SK-N-SH treated with all-trans-retinoic acid at 6 μM for 48 hours (cell line): ENCODE results near the gene ZFP2.
"Not testable (repeated sequence)": the region's sequence is repeated elsewhere in the genome, so short reads cannot be mapped to it uniquely, and the experiment has no call there.

Source experiments
- ATAC-seq: fragments of 200-7000 bp; cut with Tn5 transposase; 3 replicates; pipeline ENCODE4 v1.9.1; 2020; ENCODE audit warnings: mild to moderate bottlenecking, moderate library complexity
- ARNTL ChIP-seq: fragments of 450-650 bp; formaldehyde crosslinking; IDR thresholded peaks from 2 replicates; pipeline ENCODE4 v1.5.0; 2020; ENCODE audit warnings: low read depth, mild to moderate bottlenecking, moderate library complexity, borderline replicate concordance
- BACH2 ChIP-seq: fragments of 250-450 bp; sonication (Bioruptor Pico); IDR thresholded peaks from 2 replicates; pipeline ENCODE4 v1.9.0; 2021; ENCODE audit warnings: mild to moderate bottlenecking, borderline replicate concordance
- CREB5 ChIP-seq: fragments of 250-450 bp; sonication (Bioruptor Pico); IDR thresholded peaks from 2 replicates; pipeline ENCODE4 v1.5.1; 2020; ENCODE audit warnings: low read depth, mild to moderate bottlenecking, moderate library complexity
- CSDC2 ChIP-seq: fragments of 250-450 bp; sonication (Bioruptor Pico); IDR thresholded peaks from 2 replicates; pipeline ENCODE4 v1.5.0; 2020; ENCODE audit warnings: mild to moderate bottlenecking, moderate library complexity
- GLIS3 ChIP-seq: fragments of 250-450 bp; sonication (Bioruptor Pico); IDR thresholded peaks from 2 replicates; pipeline ENCODE4 v1.5.0; 2020; ENCODE audit warnings: mild to moderate bottlenecking, moderate library complexity
- PATZ1 ChIP-seq: fragments of 250-450 bp; sonication (Bioruptor Pico); IDR thresholded peaks from 2 replicates; pipeline ENCODE4 v1.8.0; 2020; ENCODE audit warnings: mild to moderate bottlenecking, moderate library complexity, borderline replicate concordance
- TCF4 ChIP-seq: fragments of 250-450 bp; sonication (Bioruptor Pico); IDR thresholded peaks from 2 replicates; pipeline ENCODE4 v1.8.0; 2021; ENCODE audit warnings: mild to moderate bottlenecking, moderate library complexity, borderline replicate concordance
- TOX ChIP-seq: fragments of 250-450 bp; sonication (Bioruptor Pico); IDR thresholded peaks from 2 replicates; pipeline ENCODE4 v1.8.0; 2021; ENCODE audit warnings: mild to moderate bottlenecking, moderate library complexity, borderline replicate concordance
- ZC3H10 ChIP-seq: fragments of 250-450 bp; sonication (Bioruptor Pico); IDR thresholded peaks from 2 replicates; pipeline ENCODE4 v1.5.1; 2021; ENCODE audit warnings: mild to moderate bottlenecking, moderate library complexity
- ZFP3 ChIP-seq: fragments of 250-450 bp; sonication (Bioruptor Pico); IDR thresholded peaks from 2 replicates; pipeline ENCODE4 v1.5.0; 2020; ENCODE audit warnings: mild to moderate bottlenecking, moderate library complexity
- ZNF70 ChIP-seq: fragments of 450-650 bp; formaldehyde crosslinking; IDR thresholded peaks from 2 replicates; pipeline ENCODE4 v1.5.0; 2020; ENCODE audit warnings: mild to moderate bottlenecking, moderate library complexity
- ZNF8 ChIP-seq: fragments of 450-650 bp; formaldehyde crosslinking; IDR thresholded peaks from 2 replicates; pipeline ENCODE4 v1.5.0; 2020; ENCODE audit warnings: mild to moderate bottlenecking, moderate library complexity
- TF ChIP-seq, protein P1 (sequence below): fragments of 250-450 bp; sonication (Bioruptor Pico); IDR thresholded peaks from 2 replicates; pipeline ENCODE4 v1.8.0; 2021; ENCODE audit warnings: low read depth, mild to moderate bottlenecking, moderate library complexity, borderline replicate concordance
- TF ChIP-seq, protein P2 (sequence below): fragments of 250-450 bp; sonication (Bioruptor Pico); IDR thresholded peaks from 2 replicates; pipeline ENCODE4 v1.5.1; 2021; ENCODE audit warnings: mild to moderate bottlenecking, moderate library complexity

Gene ZFP2

GRCh38 chr5:178870411-178870810 is 25.3 kb upstream of the ZFP2 start:
- no peak for TF ChIP-seq TOX (CRISPR knock-in tag)
- no peak for TF ChIP-seq CREB5 (CRISPR knock-in tag)
- no peak for TF ChIP-seq CSDC2 (CRISPR knock-in tag)
- no peak for TF ChIP-seq TCF4 (CRISPR knock-in tag)
- no peak for TF ChIP-seq PATZ1 (CRISPR knock-in tag)
- TF ChIP-seq ZNF8 (CRISPR knock-in tag), result no peak
- no peak for TF ChIP-seq ZNF70 (CRISPR knock-in tag)
- no peak for TF ChIP-seq BACH2 (CRISPR knock-in tag)
- TF ChIP-seq GLIS3, result no peak
- no peak for TF ChIP-seq ZC3H10
- TF ChIP-seq, protein P1, sequence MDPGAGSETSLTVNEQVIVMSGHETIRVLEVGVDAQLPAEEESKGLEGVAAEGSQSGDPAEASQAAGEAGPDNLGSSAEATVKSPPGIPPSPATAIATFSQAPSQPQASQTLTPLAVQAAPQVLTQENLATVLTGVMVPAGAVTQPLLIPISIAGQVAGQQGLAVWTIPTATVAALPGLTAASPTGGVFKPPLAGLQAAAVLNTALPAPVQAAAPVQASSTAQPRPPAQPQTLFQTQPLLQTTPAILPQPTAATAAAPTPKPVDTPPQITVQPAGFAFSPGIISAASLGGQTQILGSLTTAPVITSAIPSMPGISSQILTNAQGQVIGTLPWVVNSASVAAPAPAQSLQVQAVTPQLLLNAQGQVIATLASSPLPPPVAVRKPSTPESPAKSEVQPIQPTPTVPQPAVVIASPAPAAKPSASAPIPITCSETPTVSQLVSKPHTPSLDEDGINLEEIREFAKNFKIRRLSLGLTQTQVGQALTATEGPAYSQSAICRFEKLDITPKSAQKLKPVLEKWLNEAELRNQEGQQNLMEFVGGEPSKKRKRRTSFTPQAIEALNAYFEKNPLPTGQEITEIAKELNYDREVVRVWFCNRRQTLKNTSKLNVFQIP (CRISPR knock-in tag), result no peak
- TF ChIP-seq ARNTL (CRISPR knock-in tag), result no peak
- ATAC-seq, result no peak

DNA sequence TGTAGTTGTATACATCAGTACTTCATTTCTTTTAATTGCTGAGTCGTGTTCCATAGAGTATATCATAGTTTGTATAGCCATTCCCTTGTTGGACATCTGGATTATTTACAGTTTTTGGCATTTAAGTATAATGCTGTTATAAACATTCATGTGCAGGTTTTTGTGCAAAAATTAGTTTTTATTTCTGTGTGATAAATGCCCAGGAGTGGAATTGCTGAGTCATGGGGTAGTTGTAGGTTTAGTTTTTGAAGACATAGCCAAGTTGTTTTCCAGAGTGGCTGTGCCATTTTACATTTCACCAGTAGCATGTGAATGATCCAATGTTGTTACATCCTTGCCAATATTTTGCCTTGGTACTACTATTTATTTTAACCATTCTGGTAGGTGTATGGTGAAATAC is 23.4 kb upstream of the ZFP2 start:
- ATAC-seq, result no peak
- no peak for TF ChIP-seq ZNF70 (CRISPR knock-in tag)
- TF ChIP-seq ZFP3 (CRISPR knock-in tag), result no peak
- TF ChIP-seq, protein P1 (CRISPR knock-in tag), result no peak
- TF ChIP-seq, protein P2, sequence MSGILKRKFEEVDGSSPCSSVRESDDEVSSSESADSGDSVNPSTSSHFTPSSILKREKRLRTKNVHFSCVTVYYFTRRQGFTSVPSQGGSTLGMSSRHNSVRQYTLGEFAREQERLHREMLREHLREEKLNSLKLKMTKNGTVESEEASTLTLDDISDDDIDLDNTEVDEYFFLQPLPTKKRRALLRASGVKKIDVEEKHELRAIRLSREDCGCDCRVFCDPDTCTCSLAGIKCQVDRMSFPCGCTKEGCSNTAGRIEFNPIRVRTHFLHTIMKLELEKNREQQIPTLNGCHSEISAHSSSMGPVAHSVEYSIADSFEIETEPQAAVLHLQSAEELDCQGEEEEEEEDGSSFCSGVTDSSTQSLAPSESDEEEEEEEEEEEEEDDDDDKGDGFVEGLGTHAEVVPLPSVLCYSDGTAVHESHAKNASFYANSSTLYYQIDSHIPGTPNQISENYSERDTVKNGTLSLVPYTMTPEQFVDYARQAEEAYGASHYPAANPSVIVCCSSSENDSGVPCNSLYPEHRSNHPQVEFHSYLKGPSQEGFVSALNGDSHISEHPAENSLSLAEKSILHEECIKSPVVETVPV (CRISPR knock-in tag), result no peak
- no peak for TF ChIP-seq ARNTL (CRISPR knock-in tag)
- no peak for TF ChIP-seq TCF4 (CRISPR knock-in tag)
- TF ChIP-seq GLIS3, result no peak
- no peak for TF ChIP-seq ZC3H10
- TF ChIP-seq CREB5 (CRISPR knock-in tag), result no peak
- no peak for TF ChIP-seq PATZ1 (CRISPR knock-in tag)

DNA sequence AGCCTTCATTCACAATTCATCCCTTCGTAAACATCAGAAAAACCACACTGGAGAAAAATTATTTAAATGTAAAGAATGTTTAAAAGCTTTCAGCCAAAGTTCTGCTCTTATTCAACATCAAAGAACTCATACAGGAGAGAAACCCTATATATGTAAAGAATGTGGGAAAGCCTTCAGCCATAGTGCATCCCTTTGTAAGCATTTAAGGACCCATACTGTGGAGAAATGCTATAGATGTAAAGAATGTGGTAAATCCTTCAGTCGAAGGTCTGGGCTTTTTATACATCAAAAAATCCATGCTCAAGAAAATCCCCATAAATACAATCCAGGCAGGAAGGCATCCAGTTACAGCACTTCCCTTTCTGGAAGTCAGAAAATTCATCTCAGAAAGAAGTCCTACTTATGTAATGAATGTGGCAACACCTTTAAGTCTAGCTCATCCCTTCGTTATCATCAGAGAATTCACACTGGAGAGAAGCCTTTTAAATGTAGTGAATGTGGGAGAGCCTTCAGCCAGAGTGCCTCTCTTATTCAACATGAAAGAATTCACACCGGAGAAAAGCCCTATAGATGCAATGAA is 12.5 kb upstream of the ZFP2 start:
- ATAC-seq, result not testable (repeated sequence)
